Keratinocyte (primary cell): Measurements from ENCODE around the gene SLC30A3. TPM values are rescaled to one million over a fixed set of nuclear protein-coding genes. Genes with fewer than 3 reads are reported as not detected.

Experiments used
- DNase-seq: peaks from one replicate; pipeline ENCODE4 v3.0.0-alpha.2; 2011; ENCODE audit warnings: low read depth, missing footprints, low spot score
- FAIRE-seq: peaks from 2 replicates; lab custom pipeline; 2011; peaks lifted over from hg19 to GRCh38; lab: Jason Lieb, UNC
- H2AFZ ChIP-seq: 2 replicates; pipeline ENCODE4 v1.6.0; 2012; ENCODE audit warnings: low read length, control low read depth, inconsistent platforms; ENCODE audit not compliant: control insufficient read depth
- H3K27ac ChIP-seq: 2 replicates; pipeline ENCODE4 v1.5.1; 2011; ENCODE audit warnings: low read length; ENCODE audit not compliant: control insufficient read depth, insufficient read depth
- H3K27me3 ChIP-seq: 3 replicates; pipeline ENCODE4 v1.6.0; 2011; ENCODE audit warnings: low read length; ENCODE audit not compliant: control insufficient read depth, insufficient read depth; ENCODE audit errors: extremely low read depth
- H3K36me3 ChIP-seq, 2 experiments: 2 replicates in 1 of 2; 3 replicates in 1 of 2; pipeline ENCODE4 v1.5.1; 2011; ENCODE audit warnings: low read length in 2 of 2, mild to moderate bottlenecking in 1 of 2; ENCODE audit not compliant: control insufficient read depth in 2 of 2, insufficient read depth in 2 of 2; ENCODE audit errors: extremely low read depth in 1 of 2
- H3K4me1 ChIP-seq: 3 replicates; pipeline ENCODE4 v1.5.1; 2011; ENCODE audit warnings: low read length; ENCODE audit not compliant: control insufficient read depth, insufficient read depth; ENCODE audit errors: extremely low read depth
- H3K4me2 ChIP-seq: 3 replicates; pipeline ENCODE4 v1.6.0; 2011; ENCODE audit warnings: low read depth, low read length; ENCODE audit not compliant: control insufficient read depth, insufficient read depth; ENCODE audit errors: extremely low read depth
- H3K4me3 ChIP-seq, 3 experiments: fragments of 200-600 bp in 1 of 3; sonication (generic) in 1 of 3; 2 replicates in 2 of 3; 3 replicates in 1 of 3; pipeline ENCODE4 v1.5.1; 2011 to 2016; ENCODE audit warnings: low read length in 3 of 3, mild to moderate bottlenecking in 3 of 3, control low read depth in 2 of 3, inconsistent platforms in 1 of 3, low read depth in 1 of 3, mixed read lengths in 1 of 3, mixed run types in 1 of 3, moderate library complexity in 1 of 3; ENCODE audit not compliant: control insufficient read depth in 2 of 3, insufficient read depth in 2 of 3; ENCODE audit errors: extremely low read depth in 1 of 3
- H3K79me2 ChIP-seq: 2 replicates; pipeline ENCODE4 v1.6.0; 2012; ENCODE audit warnings: low read length; ENCODE audit not compliant: control insufficient read depth, insufficient read depth
- H3K9ac ChIP-seq: 3 replicates; pipeline ENCODE4 v1.6.0; 2011; ENCODE audit warnings: low read length; ENCODE audit not compliant: control insufficient read depth, insufficient read depth; ENCODE audit errors: extremely low read depth
- H3K9me1 ChIP-seq: 3 replicates; pipeline ENCODE4 v1.6.0; 2011; ENCODE audit warnings: low read length; ENCODE audit not compliant: control insufficient read depth, insufficient read depth; ENCODE audit errors: extremely low read depth
- H3K9me3 ChIP-seq: 2 replicates; pipeline ENCODE4 v1.5.1; 2012; ENCODE audit warnings: low read depth, low read length; ENCODE audit not compliant: control insufficient read depth
- H4K20me1 ChIP-seq: 3 replicates; pipeline ENCODE4 v1.6.0; 2011; ENCODE audit warnings: low read length; ENCODE audit not compliant: control insufficient read depth, insufficient read depth; ENCODE audit errors: extremely low read depth
- CTCF ChIP-seq, 3 experiments: IDR thresholded peaks in 1 of 3; conservative IDR thresholded peaks in 1 of 3; optimal IDR thresholded peaks in 1 of 3; 2 replicates in 2 of 3; 3 replicates in 1 of 3; pipeline versions ENCODE3 to v1.5.1; 2011; ENCODE audit warnings: low read length in 3 of 3, mild to moderate bottlenecking in 3 of 3, moderate library complexity in 2 of 3, control low read depth in 1 of 3, inconsistent platforms in 1 of 3; ENCODE audit not compliant: insufficient read depth in 2 of 3; ENCODE audit errors: extremely low read depth in 1 of 3
- EZH2 ChIP-seq: IDR thresholded peaks from one replicate; pipeline ENCODE4 v1.6.1; 2012; ENCODE audit warnings: inconsistent platforms, mild to moderate bottlenecking, low read length, moderate library complexity
- dilution Hi-C: fragments of 300-500 bp; cut with MboI; formaldehyde crosslinking; loops from one replicate; pipeline ENCODE4 v1.7.0; 2020; ENCODE audit warnings: low sequenced_read_pairs; ENCODE audit not compliant: extremely low pct_ligation_motif_present
- polyA plus RNA-seq, 5 experiments: library from polyadenylated mRNA; depleted of rRNA in 3 of 5; stranded (reverse) in 3 of 5; stranded (forward) in 1 of 5; unstranded in 1 of 5; fragments of >200 nt; gene quantifications; 1 replicate in 1 of 5; 2 replicates in 3 of 5; 3 replicates in 1 of 5; pipeline versions ENCODE4 v1.2.1 to v1.2.3, GENCODE V29; 2011 to 2012; ENCODE audit warnings: missing spikeins in 2 of 5, low read depth in 1 of 5, low replicate concordance in 1 of 5

SLC30A3 gene
- polyA plus RNA-seq, 1 donor (not counting 4 experiments of a cell fraction or from before 2014, with no cell fraction given), result not detected

- no peak for FAIRE-seq
Observed at GRCh38 chr2:27261241-27261925, 1.5 kb downstream of the SLC30A3 start.

GRCh38 chr2:27258051-27258450, 4.8 kb downstream of the SLC30A3 start:
- Histone ChIP-seq H3K9me3 (no peaks in the 10 kb centered on the region), H3K4me2 (no peak overlapping the region), H3K79me2 (no peaks in the 10 kb centered on the region), H4K20me1 (no peaks in the 10 kb centered on the region), H3K4me1 (peaks cover 5% of the 10 kb centered on the region), H3K27me3 (peaks cover 59% of the 10 kb centered on the region), H3K36me3 (no peaks in the 10 kb centered on the region), H3K9me1 (no peaks in the 10 kb centered on the region), H3K27ac (no peak overlapping the region), H3K9ac (no peak overlapping the region), H3K4me3 (no peak overlapping the region), H2AFZ (no peak overlapping the region)
- no peak for FAIRE-seq
- TF ChIP-seq CTCF (optimal IDR thresholded peaks at IDR 0.05 in 1 of 3, IDR thresholded peaks at IDR 0.05 in 1 of 3, conservative IDR thresholded peaks at IDR 0.05 in 1 of 3; ENCODE audit: extremely low read depth in 1 of 3, insufficient read depth in 2 of 3, low read length in 3 of 3) (no peak), EZH2 (no peak)
- dilution Hi-C loops, result no loop called here
- no peak for DNase-seq

More at GRCh38 chr2:27261241-27261925, 1.5 kb downstream of the SLC30A3 start:
- DNase-seq, result no peak
- Histone ChIP-seq H2AFZ (no peak overlapping the region), H3K36me3 (no peaks in the 10 kb centered on the region), H3K9ac (no peak overlapping the region), H3K79me2 (no peaks in the 10 kb centered on the region), H4K20me1 (peaks cover 2% of the 10 kb centered on the region), H3K27ac (no peak overlapping the region), H3K4me2 (no peak overlapping the region), H3K4me3 (no peak overlapping the region), H3K4me1 (peaks cover 14% of the 10 kb centered on the region), H3K27me3 (peaks cover 85% of the 10 kb centered on the region), H3K9me1 (no peaks in the 10 kb centered on the region), H3K9me3 (no peaks in the 10 kb centered on the region)
- dilution Hi-C loops, result no loop called here
- peak; percentile 18 for TF ChIP-seq EZH2
- no peak for TF ChIP-seq CTCF (optimal IDR thresholded peaks at IDR 0.05 in 1 of 3, IDR thresholded peaks at IDR 0.05 in 1 of 3, conservative IDR thresholded peaks at IDR 0.05 in 1 of 3; ENCODE audit: extremely low read depth in 1 of 3, insufficient read depth in 2 of 3, low read length in 3 of 3)
